Pons (tissue), 1 donor: ENCODE results near the gene LRRK1.

ENCODE experiments used
- DNase-seq: peaks from one replicate; pipeline ENCODE4 v3.0.0-alpha.2; 2016; ENCODE audit warnings: low spot score

The LRRK1 gene

GRCh38 chr15:101023501-101024072 is 104.4 kb downstream of the LRRK1 start:
- no peak for DNase-seq

- DNase-seq: no peak
These were observed 105.0 kb downstream of the LRRK1 start for GRCh38 chr15:101024073-101024695.

- DNase-seq: no peak
These were observed 105.7 kb downstream of the LRRK1 start for GRCh38 chr15:101024706-101025500.

- no peak for DNase-seq
These were observed 106.3 kb downstream of the LRRK1 start for GRCh38 chr15:101025501-101025885.

GRCh38 chr15:101025896-101026631 is 106.9 kb downstream of the LRRK1 start:
- DNase-seq: no peak

GRCh38 chr15:101026656-101027272 is 107.6 kb downstream of the LRRK1 start:
- DNase-seq: no peak

GRCh38 chr15:101027273-101027901 is 108.2 kb downstream of the LRRK1 start:
- no peak for DNase-seq

- no peak for DNase-seq
These were observed 108.8 kb downstream of the LRRK1 start for GRCh38 chr15:101027920-101028319.

GRCh38 chr15:101028321-101028720 is 109.2 kb downstream of the LRRK1 start:
- no peak for DNase-seq

- no peak for DNase-seq
These were observed 109.7 kb downstream of the LRRK1 start for GRCh38 chr15:101028772-101029438.

GRCh38 chr15:101029971-101030661 is 111.0 kb downstream of the LRRK1 start:
- DNase-seq: no peak

- DNase-seq: no peak
These were observed 112.1 kb downstream of the LRRK1 start for GRCh38 chr15:101031213-101031612.

GRCh38 chr15:101033801-101034200 is 114.6 kb downstream of the LRRK1 start:
- DNase-seq: no peak

GRCh38 chr15:101035611-101036010 is 116.5 kb downstream of the LRRK1 start:
- DNase-seq: no peak

GRCh38 chr15:101036189-101036588 is 117.0 kb downstream of the LRRK1 start:
- no peak for DNase-seq

GRCh38 chr15:101037090-101037830 is 118.1 kb downstream of the LRRK1 start:
- no peak for DNase-seq

GRCh38 chr15:101038327-101039003 is 119.3 kb downstream of the LRRK1 start:
- DNase-seq: no peak

- no peak for DNase-seq
These were observed 120.3 kb downstream of the LRRK1 start for GRCh38 chr15:101039461-101039860.

- DNase-seq: no peak
These were observed 123.2 kb downstream of the LRRK1 start for GRCh38 chr15:101042320-101042719.
